HL-60 (cell line): Measurements from ENCODE around the gene BPTF.
A peak's percentile ranks its signal among the peaks of the same experiment; 100 is the strongest.

Experiments
- GABPA ChIP-seq: IDR thresholded peaks from 2 replicates; pipeline ENCODE4 v1.6.1; 2012; ENCODE audit warnings: low read depth
- POLR2AphosphoS5 ChIP-seq: IDR thresholded peaks from 2 replicates; pipeline ENCODE4 v1.6.1; 2012; ENCODE audit warnings: low read depth
- SPI1 ChIP-seq: IDR thresholded peaks from 2 replicates; pipeline ENCODE4 v1.6.1; 2012; ENCODE audit warnings: low read depth, mild to moderate bottlenecking, borderline replicate concordance
- TF ChIP-seq, protein P1 (sequence below): IDR thresholded peaks from one replicate; pipeline ENCODE4 v1.5.1; 2011; ENCODE audit warnings: low read length, control low read depth, inconsistent platforms; ENCODE audit not compliant: insufficient read depth
- TF ChIP-seq, protein P2 (sequence below): IDR thresholded peaks from 2 replicates; pipeline ENCODE4 v1.6.1; 2012; ENCODE audit warnings: low read depth; ENCODE audit not compliant: insufficient replicate concordance

DNA sequence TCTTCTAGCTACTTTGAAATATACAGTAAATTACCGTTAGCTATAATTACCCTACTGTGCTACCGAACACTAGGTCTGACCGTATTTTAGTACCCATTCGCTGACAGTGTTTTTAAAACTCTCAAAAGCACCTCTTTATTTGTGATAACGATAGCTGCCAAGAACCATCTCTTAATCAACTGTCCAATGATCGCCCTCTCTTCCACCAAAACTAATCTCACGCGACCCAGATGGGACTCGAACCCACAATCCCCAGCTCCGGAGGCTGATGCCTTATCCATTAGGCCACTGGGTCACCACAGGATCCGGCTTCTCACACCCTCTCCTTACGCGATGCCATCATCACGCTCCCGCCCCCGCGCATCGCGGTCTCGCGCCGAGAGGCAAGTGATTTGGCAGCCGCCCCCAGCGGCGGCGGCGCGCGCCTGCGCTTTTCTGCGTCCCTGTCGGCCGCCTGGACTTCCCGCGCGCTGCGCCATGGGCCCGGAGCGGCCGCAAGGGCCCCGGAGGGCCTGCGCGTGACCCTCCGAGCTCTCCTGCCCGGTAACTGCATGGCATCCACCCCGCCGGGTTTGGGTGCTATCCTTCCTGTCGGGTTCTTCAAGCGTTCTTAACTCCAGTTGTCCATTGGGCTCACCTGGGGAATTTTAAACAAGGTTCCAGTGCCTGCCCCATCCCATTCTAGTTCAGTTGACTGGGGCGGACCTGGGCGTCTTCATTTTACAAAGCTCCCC, 194.5 kb downstream of the BPTF start:
- TF ChIP-seq, protein P1, sequence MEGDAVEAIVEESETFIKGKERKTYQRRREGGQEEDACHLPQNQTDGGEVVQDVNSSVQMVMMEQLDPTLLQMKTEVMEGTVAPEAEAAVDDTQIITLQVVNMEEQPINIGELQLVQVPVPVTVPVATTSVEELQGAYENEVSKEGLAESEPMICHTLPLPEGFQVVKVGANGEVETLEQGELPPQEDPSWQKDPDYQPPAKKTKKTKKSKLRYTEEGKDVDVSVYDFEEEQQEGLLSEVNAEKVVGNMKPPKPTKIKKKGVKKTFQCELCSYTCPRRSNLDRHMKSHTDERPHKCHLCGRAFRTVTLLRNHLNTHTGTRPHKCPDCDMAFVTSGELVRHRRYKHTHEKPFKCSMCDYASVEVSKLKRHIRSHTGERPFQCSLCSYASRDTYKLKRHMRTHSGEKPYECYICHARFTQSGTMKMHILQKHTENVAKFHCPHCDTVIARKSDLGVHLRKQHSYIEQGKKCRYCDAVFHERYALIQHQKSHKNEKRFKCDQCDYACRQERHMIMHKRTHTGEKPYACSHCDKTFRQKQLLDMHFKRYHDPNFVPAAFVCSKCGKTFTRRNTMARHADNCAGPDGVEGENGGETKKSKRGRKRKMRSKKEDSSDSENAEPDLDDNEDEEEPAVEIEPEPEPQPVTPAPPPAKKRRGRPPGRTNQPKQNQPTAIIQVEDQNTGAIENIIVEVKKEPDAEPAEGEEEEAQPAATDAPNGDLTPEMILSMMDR: peak; percentile 6
- TF ChIP-seq, protein P2, sequence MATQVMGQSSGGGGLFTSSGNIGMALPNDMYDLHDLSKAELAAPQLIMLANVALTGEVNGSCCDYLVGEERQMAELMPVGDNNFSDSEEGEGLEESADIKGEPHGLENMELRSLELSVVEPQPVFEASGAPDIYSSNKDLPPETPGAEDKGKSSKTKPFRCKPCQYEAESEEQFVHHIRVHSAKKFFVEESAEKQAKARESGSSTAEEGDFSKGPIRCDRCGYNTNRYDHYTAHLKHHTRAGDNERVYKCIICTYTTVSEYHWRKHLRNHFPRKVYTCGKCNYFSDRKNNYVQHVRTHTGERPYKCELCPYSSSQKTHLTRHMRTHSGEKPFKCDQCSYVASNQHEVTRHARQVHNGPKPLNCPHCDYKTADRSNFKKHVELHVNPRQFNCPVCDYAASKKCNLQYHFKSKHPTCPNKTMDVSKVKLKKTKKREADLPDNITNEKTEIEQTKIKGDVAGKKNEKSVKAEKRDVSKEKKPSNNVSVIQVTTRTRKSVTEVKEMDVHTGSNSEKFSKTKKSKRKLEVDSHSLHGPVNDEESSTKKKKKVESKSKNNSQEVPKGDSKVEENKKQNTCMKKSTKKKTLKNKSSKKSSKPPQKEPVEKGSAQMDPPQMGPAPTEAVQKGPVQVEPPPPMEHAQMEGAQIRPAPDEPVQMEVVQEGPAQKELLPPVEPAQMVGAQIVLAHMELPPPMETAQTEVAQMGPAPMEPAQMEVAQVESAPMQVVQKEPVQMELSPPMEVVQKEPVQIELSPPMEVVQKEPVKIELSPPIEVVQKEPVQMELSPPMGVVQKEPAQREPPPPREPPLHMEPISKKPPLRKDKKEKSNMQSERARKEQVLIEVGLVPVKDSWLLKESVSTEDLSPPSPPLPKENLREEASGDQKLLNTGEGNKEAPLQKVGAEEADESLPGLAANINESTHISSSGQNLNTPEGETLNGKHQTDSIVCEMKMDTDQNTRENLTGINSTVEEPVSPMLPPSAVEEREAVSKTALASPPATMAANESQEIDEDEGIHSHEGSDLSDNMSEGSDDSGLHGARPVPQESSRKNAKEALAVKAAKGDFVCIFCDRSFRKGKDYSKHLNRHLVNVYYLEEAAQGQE: peak; percentile 33
- TF ChIP-seq SPI1 (peak; percentile 19; the same call in 1 of the 2 replicates), POLR2AphosphoS5 (peak; percentile 85), GABPA (peak; percentile 41; the same call in 1 of the 2 replicates)
